GM21367 (cell line): ENCODE results near the gene ALG11.

ENCODE experiments used
- ATAC-seq: cut with Tn5 transposase; IDR thresholded peaks from one replicate; pipeline ENCODE4 v1.9.1; 2021; ENCODE audit not compliant: unreplicated experiment

The ALG11 gene

DNA sequence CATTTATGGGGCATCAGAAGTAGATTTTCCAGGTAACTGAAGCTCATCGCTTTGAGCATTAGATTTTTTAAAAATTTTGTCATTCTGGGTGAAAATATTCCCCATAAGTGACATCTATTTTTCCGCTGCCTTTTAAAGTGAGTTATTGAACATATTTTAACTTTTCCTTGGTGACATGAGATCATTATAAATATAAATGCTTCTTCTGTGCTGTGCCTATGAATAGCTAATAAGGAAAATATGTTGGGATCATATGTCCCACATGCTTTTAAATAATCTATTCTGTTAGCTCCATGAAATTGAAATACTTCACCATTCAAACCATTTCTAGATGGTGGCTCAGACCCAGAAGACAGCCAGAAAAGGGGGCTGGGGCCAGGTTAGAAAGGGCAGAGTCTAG, 15.0 kb upstream of the ALG11 start:
- no peak for ATAC-seq

- ATAC-seq, result no peak
Observed at GRCh38 chr13:51997641-51998330, 14.4 kb upstream of the ALG11 start.

- no peak for ATAC-seq
Observed at GRCh38 chr13:51998723-51999509, 13.3 kb upstream of the ALG11 start.

- ATAC-seq, result no peak
Observed at GRCh38 chr13:51999510-51999911, 12.7 kb upstream of the ALG11 start.

GRCh38 chr13:51999921-52000320, 12.3 kb upstream of the ALG11 start:
- ATAC-seq, result no peak

GRCh38 chr13:52001120-52001731, 11.0 kb upstream of the ALG11 start:
- peak; percentile 86 for ATAC-seq

DNA sequence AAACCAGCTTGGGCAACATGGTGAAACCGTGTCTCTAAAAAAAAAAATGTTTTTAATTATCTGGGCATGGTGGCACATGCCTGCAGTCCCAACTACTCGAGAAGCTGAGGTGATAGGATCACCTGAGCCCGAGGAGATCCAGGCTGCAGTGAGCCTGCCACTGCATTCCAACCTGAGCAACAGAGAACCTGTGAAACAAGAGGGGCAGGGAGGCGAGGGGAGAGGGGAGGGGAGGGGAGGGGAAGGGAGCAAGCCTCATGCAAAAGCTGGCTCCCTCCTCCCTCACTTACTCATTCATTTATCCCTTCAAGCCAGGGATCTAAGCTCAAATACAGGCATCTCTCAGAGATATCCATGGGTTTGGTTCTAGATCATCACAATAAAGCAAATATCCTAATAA, 9.8 kb upstream of the ALG11 start:
- ATAC-seq, result no peak

DNA sequence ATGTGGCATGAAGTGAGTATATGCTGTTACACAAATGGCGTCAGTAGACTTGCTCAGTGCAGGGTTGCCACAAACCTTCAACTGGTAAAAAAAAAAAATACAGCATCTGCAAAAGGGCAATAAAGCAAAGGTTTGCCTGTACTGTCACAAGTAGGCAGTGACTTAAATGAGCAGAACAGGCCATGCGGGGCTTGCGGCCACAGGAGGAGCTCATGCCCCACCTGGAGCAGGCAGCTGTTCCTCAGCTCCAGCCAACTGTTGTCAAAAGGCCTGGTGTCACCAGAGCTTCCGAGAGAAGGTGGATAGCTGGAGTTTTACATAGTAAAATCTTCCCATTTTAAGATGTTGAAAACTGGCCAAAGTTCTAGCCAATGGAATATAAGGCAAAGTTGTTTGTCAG, 8.7 kb upstream of the ALG11 start:
- no peak for ATAC-seq

DNA sequence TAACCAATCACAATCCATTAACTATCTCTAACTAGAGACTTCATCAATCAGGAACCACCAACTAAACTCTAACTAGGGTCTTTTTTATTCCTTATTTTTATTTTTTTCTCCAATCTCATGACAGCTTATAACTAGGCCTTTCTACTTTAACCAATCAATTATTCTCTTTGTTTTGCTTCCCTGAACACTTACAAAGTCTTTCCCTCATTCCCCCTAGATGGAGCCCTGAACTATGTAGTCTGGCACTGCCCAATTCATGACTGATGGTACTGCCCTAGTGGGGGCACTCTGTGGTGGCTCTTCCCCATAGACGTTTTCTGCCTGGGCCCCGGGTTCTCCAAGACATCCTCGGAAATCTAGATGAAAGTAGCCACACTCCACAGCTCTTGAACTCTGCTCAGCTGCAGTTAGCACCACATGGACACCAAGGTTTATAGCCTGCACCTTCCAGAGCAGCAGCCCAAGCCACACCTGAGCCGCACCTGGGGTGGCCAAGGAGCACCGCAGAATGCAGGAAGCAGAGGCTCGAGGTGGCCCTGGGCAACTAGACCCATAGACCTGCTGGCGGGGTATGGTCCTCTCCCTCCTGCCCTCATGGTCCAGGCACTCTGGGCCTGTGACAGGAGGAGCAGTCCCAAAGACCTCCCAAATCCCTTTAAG, 7.6 kb upstream of the ALG11 start:
- ATAC-seq, result no peak

GRCh38 chr13:52005841-52006522, 6.2 kb upstream of the ALG11 start:
- ATAC-seq, result no peak

DNA sequence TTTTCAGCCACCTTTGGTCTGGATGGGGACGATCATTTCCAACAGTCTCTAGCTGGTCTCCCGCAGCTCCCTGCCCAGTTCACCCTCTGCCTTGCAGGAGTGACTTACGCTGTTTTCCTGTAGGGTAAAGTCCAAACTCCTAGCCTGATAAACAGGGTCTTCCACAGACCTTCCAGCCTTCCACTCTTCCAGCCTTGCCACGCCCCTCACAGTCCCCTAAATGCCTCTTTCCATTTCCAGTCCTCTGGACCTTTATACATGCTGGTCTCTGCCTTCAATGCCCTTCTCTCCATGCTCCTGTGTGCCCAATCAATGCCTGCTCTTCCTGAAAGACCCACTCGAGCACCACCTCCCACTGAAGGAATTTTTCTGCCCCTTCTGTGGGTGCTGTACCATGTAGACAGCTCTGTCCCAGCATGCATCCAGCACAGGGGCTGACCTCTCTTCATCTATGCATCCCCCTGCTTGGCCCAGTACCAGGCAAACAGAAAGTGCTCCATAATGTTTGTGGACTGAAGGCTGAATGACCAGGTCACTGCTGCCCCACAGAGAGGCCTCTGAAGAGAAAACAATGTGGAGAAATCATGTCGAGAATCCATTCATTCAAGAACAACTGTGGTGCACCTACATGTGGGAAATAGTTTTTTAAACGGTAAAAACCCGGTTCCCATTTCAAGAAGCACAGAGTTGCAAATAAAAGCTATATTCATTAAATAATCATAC, 5.5 kb upstream of the ALG11 start:
- ATAC-seq, result no peak

GRCh38 chr13:52009946-52010345, 2.3 kb upstream of the ALG11 start:
- no peak for ATAC-seq

- ATAC-seq, result no peak
Observed at GRCh38 chr13:52010890-52011631, 1.1 kb upstream of the ALG11 start, which contains the start of gene ATP7B. Gene ATP7B, minus strand, starts transcription at chr13:52011450. Its CDS starts 113 bp downstream, at chr13:52011337.

DNA sequence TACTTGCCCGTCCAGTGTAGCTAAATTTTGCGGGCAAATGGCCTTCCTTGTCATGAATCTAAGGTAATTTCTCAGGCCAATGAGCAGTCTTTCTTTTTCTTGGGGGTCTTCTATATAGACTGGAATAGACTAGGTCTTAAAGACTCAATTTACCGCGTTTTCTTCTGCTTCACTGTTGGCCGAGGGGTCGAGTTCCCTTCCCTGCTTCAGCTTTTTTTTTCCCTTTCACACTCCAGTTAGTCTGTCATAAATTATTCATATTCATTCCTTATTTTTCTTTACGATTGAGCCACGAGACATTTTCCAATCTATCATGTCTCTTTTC, 276 bp downstream of the ALG11 start:
- no peak for ATAC-seq

DNA sequence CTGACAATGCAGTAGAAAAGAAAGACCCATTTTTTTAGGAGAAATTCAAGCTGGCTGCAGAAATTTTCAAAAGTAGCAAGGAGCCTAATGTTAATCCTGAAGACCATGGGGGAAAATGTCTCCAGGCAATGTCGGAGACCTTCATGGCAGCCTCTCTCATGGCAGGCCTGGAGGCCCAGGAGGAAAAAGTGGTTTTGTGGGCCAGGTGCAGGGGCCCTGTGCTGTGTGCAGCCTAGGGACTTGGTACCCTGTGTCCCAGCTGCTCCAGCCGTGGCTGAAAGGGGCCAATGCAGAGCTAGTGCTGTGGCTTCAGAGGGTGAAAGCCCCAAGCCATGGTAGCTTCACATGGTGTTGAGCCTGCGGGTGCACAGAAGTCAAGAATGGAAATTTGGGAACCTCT, 4.1 kb downstream of the ALG11 start:
- ATAC-seq, result no peak

- no peak for ATAC-seq
Observed at GRCh38 chr13:52020191-52020590, 8.0 kb downstream of the ALG11 start.

- ATAC-seq, result no peak
Observed at GRCh38 chr13:52022356-52022755, 10.2 kb downstream of the ALG11 start.

GRCh38 chr13:52024481-52024880, 12.3 kb downstream of the ALG11 start, which contains the start of gene UTP14C:
Gene UTP14C, plus strand, starts transcription at chr13:52024691. Its CDS starts 4,114 bp downstream, at chr13:52028805.
- no peak for ATAC-seq

DNA sequence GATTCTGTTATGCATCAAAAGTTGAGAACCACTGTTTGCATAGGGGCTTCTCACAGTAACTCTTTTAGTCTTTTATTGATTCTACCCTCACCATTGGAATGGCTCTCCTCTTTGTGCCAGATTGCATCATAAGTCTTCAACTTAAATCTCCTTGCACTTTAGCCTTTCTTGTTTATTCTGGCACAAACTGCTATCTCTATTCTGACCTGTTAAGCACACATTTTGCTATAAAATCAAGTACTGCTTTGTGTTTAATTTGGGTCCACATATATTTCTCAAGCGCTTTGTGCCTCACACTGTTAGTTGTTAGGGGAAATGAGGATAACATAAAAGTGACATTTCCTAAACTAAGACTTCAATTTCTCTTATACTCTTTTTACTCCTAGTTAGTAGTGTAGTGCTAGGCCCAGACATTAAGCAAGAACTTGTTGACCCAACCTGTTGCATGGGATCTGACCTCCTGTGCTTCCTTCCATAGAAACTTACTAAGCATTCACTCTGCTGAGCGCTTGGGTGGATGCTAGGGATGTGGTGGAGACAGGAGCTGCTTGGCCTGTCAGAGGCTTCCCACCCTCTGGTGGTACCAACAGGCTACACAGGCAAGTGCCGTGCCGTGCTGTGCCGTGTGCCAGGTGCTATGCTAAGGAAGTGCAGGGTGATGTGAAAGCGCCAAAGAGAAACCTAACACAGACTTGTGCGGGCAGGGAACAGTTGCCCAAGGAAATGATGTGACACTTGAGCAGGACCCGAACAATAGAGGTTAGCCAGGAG, 13.5 kb downstream of the ALG11 start:
- no peak for ATAC-seq
